HepG2 (cell line): Measurements from ENCODE around the gene UBE2QL1. TPM values are rescaled to one million over a fixed set of nuclear protein-coding genes. Genes with fewer than 3 reads are reported as not detected.
A peak's percentile ranks its signal among the peaks of the same experiment; 100 is the strongest.

Experiments used
- ARNTL ChIP-seq: sonication (generic); formaldehyde crosslinking; IDR thresholded peaks from 2 replicates; pipeline ENCODE4 v1.4.0; 2020; ENCODE audit warnings: mild to moderate bottlenecking, missing genetic modification reagents
- DNMT1 ChIP-seq: sonication (generic); formaldehyde crosslinking; IDR thresholded peaks from 2 replicates; pipeline ENCODE4 v1.5.1; 2020; ENCODE audit warnings: mild to moderate bottlenecking, missing genetic modification reagents
- FIP1L1 ChIP-seq: fragments of 200-400 bp; formaldehyde crosslinking; IDR thresholded peaks from 2 replicates; pipeline ENCODE4 v1.6.1; 2018; ENCODE audit warnings: low read depth, mild to moderate bottlenecking, low read length, moderate library complexity, borderline replicate concordance; ENCODE audit not compliant: insufficient read depth
- FOXA3 ChIP-seq: IDR thresholded peaks from 2 replicates; pipeline ENCODE4 v1.6.1; 2016; ENCODE audit warnings: missing genetic modification reagents, missing compliant biosample characterization
- FOXO1 ChIP-seq: sonication (generic); formaldehyde crosslinking; IDR thresholded peaks from 2 replicates; pipeline ENCODE4 v1.4.0; 2020; ENCODE audit warnings: missing genetic modification reagents
- FUBP1 ChIP-seq: sonication (generic); formaldehyde crosslinking; IDR thresholded peaks from 2 replicates; pipeline ENCODE4 v1.5.1; 2020; ENCODE audit warnings: missing genetic modification reagents, mild to moderate bottlenecking, borderline replicate concordance
- HMG20B ChIP-seq: conservative IDR thresholded peaks from 2 replicates; pipeline ENCODE4 v1.6.1; 2016; ENCODE audit warnings: missing genetic modification reagents, missing compliant biosample characterization
- HMGXB4 ChIP-seq, 2 experiments: sonication (generic) in 1 of 2; formaldehyde crosslinking in 1 of 2; IDR thresholded peaks; 2 replicates each; pipeline versions ENCODE4 v1.4.0 to v1.6.1; 2018 to 2020; ENCODE audit warnings: missing genetic modification reagents in 2 of 2, borderline replicate concordance in 1 of 2, low read depth in 1 of 2, mild to moderate bottlenecking in 1 of 2, missing biosample characterization in 1 of 2
- HOXA5 ChIP-seq: sonication (generic); formaldehyde crosslinking; IDR thresholded peaks from 2 replicates; pipeline ENCODE4 v1.4.0; 2020; ENCODE audit warnings: missing genetic modification reagents
- NFIC ChIP-seq: IDR thresholded peaks from 2 replicates; pipeline ENCODE4 v1.6.1; 2012; ENCODE audit warnings: mild to moderate bottlenecking, low read length, inconsistent platforms
- SIN3B ChIP-seq: fragments of 150-350 bp; IDR thresholded peaks from 2 replicates; pipeline ENCODE4 v1.6.1; 2014; ENCODE audit warnings: low read length
- TCF7 ChIP-seq: sonication (generic); IDR thresholded peaks from 2 replicates; pipeline ENCODE4 v1.6.1; 2016; ENCODE audit warnings: antibody characterized with exemption, low read depth
- TRIM22 ChIP-seq: fragments of 450-650 bp; IDR thresholded peaks from 2 replicates; pipeline ENCODE4 v1.6.1; 2017
- ZFP82 ChIP-seq: sonication (generic); formaldehyde crosslinking; IDR thresholded peaks from 2 replicates; pipeline ENCODE4 v1.5.1; 2020; ENCODE audit warnings: mild to moderate bottlenecking, missing genetic modification reagents, borderline replicate concordance
- ZNF431 ChIP-seq: sonication (generic); formaldehyde crosslinking; IDR thresholded peaks from 2 replicates; pipeline ENCODE4 v1.9.0; 2022; ENCODE audit warnings: missing genetic modification reagents, low read depth, mild to moderate bottlenecking, borderline replicate concordance
- ZNF660 ChIP-seq: sonication (generic); formaldehyde crosslinking; IDR thresholded peaks from 2 replicates; pipeline ENCODE4 v1.5.1; 2020; ENCODE audit warnings: mild to moderate bottlenecking, low read depth, missing genetic modification reagents, borderline replicate concordance
- ZNF775 ChIP-seq: sonication (generic); formaldehyde crosslinking; IDR thresholded peaks from 2 replicates; pipeline ENCODE4 v1.4.0; 2020; ENCODE audit warnings: missing genetic modification reagents, mild to moderate bottlenecking, moderate library complexity, borderline replicate concordance
- ZNF788 ChIP-seq: sonication (generic); formaldehyde crosslinking; IDR thresholded peaks from 2 replicates; pipeline ENCODE4 v1.5.0; 2020; ENCODE audit warnings: mild to moderate bottlenecking, missing genetic modification reagents, borderline replicate concordance
- ZNF878 ChIP-seq: sonication (generic); formaldehyde crosslinking; IDR thresholded peaks from 2 replicates; pipeline ENCODE4 v1.8.1; 2023; ENCODE audit warnings: mild to moderate bottlenecking, missing genetic modification reagents, moderate library complexity
- polyA plus RNA-seq, 8 experiments: library from polyadenylated mRNA; depleted of rRNA in 3 of 8; stranded (reverse) in 7 of 8; unstranded in 1 of 8; fragments of >200 nt; fragmentation: Illumina TruSeq in 4 of 8; extraction: Trizol in 4 of 8; gene quantifications; 2 replicates each; pipeline versions ENCODE4 v1.2.1 to v1.2.3, GENCODE V29; 2011 to 2016; ENCODE audit warnings: low read depth in 4 of 8, missing spikeins in 1 of 8, mixed read lengths in 1 of 8; ENCODE audit not compliant: insufficient read depth in 1 of 8
- total RNA-seq, 5 experiments: library from RNA; depleted of rRNA; stranded (reverse); fragments of >200 nt; fragmentation: Illumina TruSeq; extraction: Trizol; gene quantifications; 2 replicates each; pipeline ENCODE4 v1.2.3, GENCODE V29; 2016; ENCODE audit warnings: low read depth in 1 of 5
- TF ChIP-seq, protein P1 (sequence below): sonication (generic); formaldehyde crosslinking; IDR thresholded peaks from 2 replicates; pipeline ENCODE4 v1.5.0; 2020; ENCODE audit warnings: mild to moderate bottlenecking, missing genetic modification reagents, borderline replicate concordance

Gene UBE2QL1
- total and polyA plus RNA-seq, 2 of the 13 experiments (the other 11 are each of a cell fraction or from before 2014, with no cell fraction given), result not detected

DNA sequence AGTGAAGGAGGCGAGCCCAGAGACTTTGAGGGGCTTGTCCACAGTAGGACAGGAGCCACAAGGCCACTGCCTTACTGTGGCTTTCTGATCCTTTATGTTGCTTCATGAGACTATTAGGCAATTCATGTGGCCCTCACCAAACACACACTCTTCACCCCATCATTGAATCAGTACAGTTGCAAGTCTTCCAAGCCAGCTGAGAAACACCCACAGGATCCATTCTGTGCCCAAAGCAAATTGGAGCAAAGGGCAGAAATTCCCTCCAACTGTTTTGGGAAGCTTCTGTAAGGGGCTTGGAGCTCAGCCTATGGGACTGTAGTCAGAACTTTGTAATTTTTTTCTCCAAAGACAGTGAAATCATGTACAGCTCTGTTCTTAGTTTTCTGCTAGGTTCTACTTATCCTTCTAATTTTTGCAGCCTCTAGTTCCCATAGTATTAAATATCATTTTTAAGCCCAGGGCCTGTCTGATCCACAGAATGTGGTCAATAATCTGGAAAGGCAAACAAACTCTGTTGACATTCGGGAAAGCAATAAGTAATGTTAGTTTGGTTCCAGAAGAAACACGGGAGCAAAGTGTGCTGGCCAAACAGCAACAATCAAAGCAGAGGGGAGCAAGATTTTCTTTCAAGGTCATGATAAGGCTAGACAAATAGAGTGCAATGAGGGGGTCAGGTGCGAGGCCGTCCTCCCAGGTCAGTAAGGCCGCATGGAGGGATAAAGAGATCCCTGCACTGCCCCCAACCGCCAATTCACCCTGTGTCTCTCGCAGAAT, 47.0 kb downstream of the UBE2QL1 start (continued):
- 0 out of 2 replicates have a peak, but pooled peaks have one; percentile 48 for TF ChIP-seq FOXO1 (CRISPR knock-in tag)
- TF ChIP-seq TCF7, result peak; percentile 72
- TF ChIP-seq, protein P1, sequence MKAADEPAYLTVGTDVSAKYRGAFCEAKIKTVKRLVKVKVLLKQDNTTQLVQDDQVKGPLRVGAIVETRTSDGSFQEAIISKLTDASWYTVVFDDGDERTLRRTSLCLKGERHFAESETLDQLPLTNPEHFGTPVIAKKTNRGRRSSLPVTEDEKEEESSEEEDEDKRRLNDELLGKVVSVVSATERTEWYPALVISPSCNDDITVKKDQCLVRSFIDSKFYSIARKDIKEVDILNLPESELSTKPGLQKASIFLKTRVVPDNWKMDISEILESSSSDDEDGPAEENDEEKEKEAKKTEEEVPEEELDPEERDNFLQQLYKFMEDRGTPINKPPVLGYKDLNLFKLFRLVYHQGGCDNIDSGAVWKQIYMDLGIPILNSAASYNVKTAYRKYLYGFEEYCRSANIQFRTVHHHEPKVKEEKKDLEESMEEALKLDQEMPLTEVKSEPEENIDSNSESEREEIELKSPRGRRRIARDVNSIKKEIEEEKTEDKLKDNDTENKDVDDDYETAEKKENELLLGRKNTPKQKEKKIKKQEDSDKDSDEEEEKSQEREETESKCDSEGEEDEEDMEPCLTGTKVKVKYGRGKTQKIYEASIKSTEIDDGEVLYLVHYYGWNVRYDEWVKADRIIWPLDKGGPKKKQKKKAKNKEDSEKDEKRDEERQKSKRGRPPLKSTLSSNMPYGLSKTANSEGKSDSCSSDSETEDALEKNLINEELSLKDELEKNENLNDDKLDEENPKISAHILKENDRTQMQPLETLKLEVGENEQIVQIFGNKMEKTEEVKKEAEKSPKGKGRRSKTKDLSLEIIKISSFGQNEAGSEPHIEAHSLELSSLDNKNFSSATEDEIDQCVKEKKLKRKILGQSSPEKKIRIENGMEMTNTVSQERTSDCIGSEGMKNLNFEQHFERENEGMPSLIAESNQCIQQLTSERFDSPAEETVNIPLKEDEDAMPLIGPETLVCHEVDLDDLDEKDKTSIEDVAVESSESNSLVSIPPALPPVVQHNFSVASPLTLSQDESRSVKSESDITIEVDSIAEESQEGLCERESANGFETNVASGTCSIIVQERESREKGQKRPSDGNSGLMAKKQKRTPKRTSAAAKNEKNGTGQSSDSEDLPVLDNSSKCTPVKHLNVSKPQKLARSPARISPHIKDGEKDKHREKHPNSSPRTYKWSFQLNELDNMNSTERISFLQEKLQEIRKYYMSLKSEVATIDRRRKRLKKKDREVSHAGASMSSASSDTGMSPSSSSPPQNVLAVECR, result no peak; the same call in 1 of the 2 replicates
- TF ChIP-seq ZNF878 (CRISPR knock-in tag), result no peak
- no peak for TF ChIP-seq ZNF431 (CRISPR knock-in tag)
- TF ChIP-seq ARNTL (CRISPR knock-in tag), result no peak
- peak; percentile 95 for TF ChIP-seq HMG20B (CRISPR knock-in tag)
- no peak for TF ChIP-seq ZNF788 (CRISPR knock-in tag)
- TF ChIP-seq TRIM22, result no peak
- no peak for TF ChIP-seq SIN3B
- TF ChIP-seq DNMT1, result no peak
- peak; percentile 33; the same call in 1 of the 2 replicates for TF ChIP-seq NFIC
- peak; percentile 82 for TF ChIP-seq FOXA3 (CRISPR knock-in tag)
- no peak for TF ChIP-seq ZNF660 (CRISPR knock-in tag)
- TF ChIP-seq FIP1L1, result no peak
- TF ChIP-seq ZNF775 (CRISPR knock-in tag), result no peak
- no peak for TF ChIP-seq FUBP1 (CRISPR knock-in tag)
- TF ChIP-seq HMGXB4 (CRISPR knock-in tag; IDR thresholded peaks at IDR 0.05; ENCODE audit: borderline replicate concordance in 1 of 2, low read depth in 1 of 2), result no peak
- TF ChIP-seq HOXA5 (CRISPR knock-in tag), result no peak
- TF ChIP-seq ZFP82 (CRISPR knock-in tag), result no peak
